SH-SY5Y (cell line): ENCODE measurements around the gene FMN2.

Experiments
- GATA2 ChIP-seq: IDR thresholded peaks from 2 replicates; pipeline ENCODE4 v1.6.1; 2011; ENCODE audit warnings: mild to moderate bottlenecking, low read depth, low read length
- GATA3 ChIP-seq: IDR thresholded peaks from 2 replicates; pipeline ENCODE4 v1.6.1; 2011; ENCODE audit warnings: low read depth, mild to moderate bottlenecking, low read length, moderate library complexity

DNA sequence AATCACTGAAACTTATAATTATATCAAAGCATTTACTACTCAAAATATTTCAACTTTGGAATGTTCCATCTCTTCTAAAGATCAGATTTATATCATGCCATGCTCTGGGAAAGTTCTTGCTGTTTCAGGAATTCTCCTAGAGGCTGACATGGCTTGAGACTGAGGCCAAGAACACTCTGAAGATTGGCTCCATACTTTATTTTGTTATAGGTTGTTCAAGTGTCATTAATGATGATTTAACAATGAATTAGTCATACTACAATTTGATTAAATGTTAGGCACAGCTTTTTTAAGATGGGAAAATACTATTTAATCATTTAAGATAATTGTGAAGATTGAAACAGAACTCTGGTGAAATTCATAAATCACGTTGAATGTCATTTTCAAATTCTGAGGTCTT, 264.9 kb downstream of the FMN2 start:
- TF ChIP-seq GATA2 (no peak), GATA3 (no peak)
